Stimulated activated CD8-positive, alpha-beta memory T cell treated with anti-CD3 and anti-CD28 coated beads, Interleukin-7, amount 100 ng/mL, for 1 hour (primary cell): ENCODE data around the gene EXOSC6.
"Not testable (repeated sequence)": the region's sequence is repeated elsewhere in the genome, so short reads cannot be mapped to it uniquely, and the experiment has no call there.

ENCODE experiments used
- DNase-seq, 2 donors: peaks; one replicate each; pipeline ENCODE4 v3.0.0-alpha.2; 2020; ENCODE audit warnings: low read depth in 2 of 2

Gene EXOSC6

GRCh38 chr16:70251629-70252354 lies at the start of gene EXOSC6:
EXOSC6 (minus strand) TSS chr16:70251940; CDS start chr16:70251900, 40 bp downstream.
- DNase-seq: peak; percentile 75 to 80

- no peak for DNase-seq
Observed at GRCh38 chr16:70301121-70301520, 49.4 kb upstream of the EXOSC6 start.

GRCh38 chr16:70298988-70299938 lies 47.5 kb upstream of the EXOSC6 start, which contains the start of gene DDX19B:
DDX19B (plus strand) TSS chr16:70299186; CDS start chr16:70299298, 112 bp downstream.
- DNase-seq: peak in 1 of 2 donors; percentile 24

GRCh38 chr16:70295634-70296033 lies 43.9 kb upstream of the EXOSC6 start:
- no peak for DNase-seq

- DNase-seq: no peak
Observed at GRCh38 chr16:70294385-70295025, 42.8 kb upstream of the EXOSC6 start.

- DNase-seq: not testable (repeated sequence)
Observed at GRCh38 chr16:70292148-70292547, 40.4 kb upstream of the EXOSC6 start.

- no peak for DNase-seq
Observed at GRCh38 chr16:70290949-70291519, 39.3 kb upstream of the EXOSC6 start.

GRCh38 chr16:70289229-70290094 lies 37.7 kb upstream of the EXOSC6 start, which contains the start of gene AARS1:
AARS1 (minus strand) TSS chr16:70289506; CDS start chr16:70282763, 6,743 bp downstream.
- peak; percentile 80 to 81 for DNase-seq

GRCh38 chr16:70287304-70287971 lies 35.7 kb upstream of the EXOSC6 start:
- not testable (repeated sequence) for DNase-seq

- no peak for DNase-seq
Observed at GRCh38 chr16:70276392-70276791, 24.7 kb upstream of the EXOSC6 start.

- DNase-seq: no peak
Observed at GRCh38 chr16:70271696-70272095, 20.0 kb upstream of the EXOSC6 start.

- DNase-seq: no peak
Observed at GRCh38 chr16:70270176-70270575, 18.4 kb upstream of the EXOSC6 start.

GRCh38 chr16:70269471-70269870 lies 17.7 kb upstream of the EXOSC6 start:
- no peak for DNase-seq

- DNase-seq: not testable (repeated sequence)
Observed at GRCh38 chr16:70267922-70268321, 16.2 kb upstream of the EXOSC6 start.

GRCh38 chr16:70267516-70267915 lies 15.8 kb upstream of the EXOSC6 start:
- DNase-seq: no peak

GRCh38 chr16:70259903-70260302 lies 8.2 kb upstream of the EXOSC6 start:
- not testable (repeated sequence) for DNase-seq

- DNase-seq: no peak
Observed at GRCh38 chr16:70258946-70259345, 7.2 kb upstream of the EXOSC6 start.

GRCh38 chr16:70258065-70258464 lies 6.3 kb upstream of the EXOSC6 start:
- DNase-seq: no peak

- DNase-seq: no peak
Observed at GRCh38 chr16:70257391-70257790, 5.7 kb upstream of the EXOSC6 start.

- no peak for DNase-seq
Observed at GRCh38 chr16:70255574-70255973, 3.8 kb upstream of the EXOSC6 start.
